NCI-H510A treated with DMSO at 0.1 percent for 48 hours (cell line): Measurements from ENCODE around the gene B3GALT2.

ENCODE experiments used
- DNase-seq: peaks from one replicate; lab custom pipeline; 2025; lab: John Stamatoyannopoulos, UW

Gene B3GALT2

GRCh38 chr1:193181985-193182384 is 4.4 kb downstream of the B3GALT2 start:
- no peak for DNase-seq

DNA sequence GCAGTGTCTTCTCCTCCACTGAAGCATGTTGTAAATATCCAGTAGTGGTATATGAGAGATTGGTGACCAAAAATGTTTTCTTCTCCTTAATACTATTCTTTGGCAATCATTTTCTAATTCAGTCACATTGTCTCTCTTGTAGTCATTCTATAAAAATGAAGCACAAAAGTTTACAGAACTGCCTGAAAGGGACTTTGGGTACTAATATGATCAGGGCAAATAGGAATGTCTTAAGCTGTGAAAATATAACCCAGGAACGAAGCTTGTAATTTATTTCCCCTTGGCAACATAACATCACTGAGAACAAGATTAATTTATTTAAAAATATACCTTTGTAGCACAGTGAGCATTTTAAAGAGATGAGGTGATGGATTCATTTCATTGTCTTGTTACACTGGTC is 4.9 kb downstream of the B3GALT2 start:
- DNase-seq = no peak

DNA sequence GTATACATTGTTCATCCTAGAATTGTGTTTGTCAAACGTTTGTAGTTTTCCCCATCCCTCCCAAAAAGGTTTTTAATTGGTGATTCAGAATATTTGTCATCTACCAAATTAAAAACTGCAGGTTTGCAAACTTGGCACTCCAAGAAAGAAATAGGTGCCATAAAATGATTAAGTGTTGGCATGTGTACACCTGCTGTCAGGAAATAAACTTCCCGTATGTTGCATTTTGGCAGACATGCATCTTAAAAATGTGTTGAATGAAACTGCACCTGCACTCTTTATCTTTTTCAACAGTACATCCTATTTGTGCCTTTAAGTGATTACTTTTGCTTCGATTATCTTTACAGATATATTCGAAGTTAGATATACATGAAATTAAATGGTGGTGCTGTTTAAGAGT is 7.3 kb downstream of the B3GALT2 start:
- DNase-seq = no peak

GRCh38 chr1:193176788-193177187 is 9.6 kb downstream of the B3GALT2 start:
- no peak for DNase-seq

GRCh38 chr1:193176113-193176512 is 10.3 kb downstream of the B3GALT2 start:
- DNase-seq = no peak

DNA sequence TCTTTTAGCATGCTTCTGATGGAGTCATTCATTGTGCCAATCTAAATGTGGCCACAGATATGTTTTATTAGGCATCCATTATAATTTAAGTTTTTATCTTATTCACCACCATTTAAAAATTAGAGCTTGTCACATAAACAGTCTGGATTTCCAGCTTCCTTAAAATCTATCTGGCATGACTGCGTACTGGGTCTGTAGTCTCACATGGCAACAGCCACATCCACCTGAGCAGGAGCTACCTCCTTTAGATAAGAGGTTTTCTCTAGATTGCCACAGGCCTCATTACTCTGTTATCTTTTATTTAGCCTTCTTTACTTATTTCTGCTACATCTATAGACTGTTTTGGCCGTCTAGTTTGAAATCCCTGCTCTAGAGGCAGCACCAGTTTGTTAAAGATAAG is 29.1 kb downstream of the B3GALT2 start:
- DNase-seq = no peak

- DNase-seq = no peak
These were observed 29.6 kb downstream of the B3GALT2 start for GRCh38 chr1:193156822-193157142.

DNA sequence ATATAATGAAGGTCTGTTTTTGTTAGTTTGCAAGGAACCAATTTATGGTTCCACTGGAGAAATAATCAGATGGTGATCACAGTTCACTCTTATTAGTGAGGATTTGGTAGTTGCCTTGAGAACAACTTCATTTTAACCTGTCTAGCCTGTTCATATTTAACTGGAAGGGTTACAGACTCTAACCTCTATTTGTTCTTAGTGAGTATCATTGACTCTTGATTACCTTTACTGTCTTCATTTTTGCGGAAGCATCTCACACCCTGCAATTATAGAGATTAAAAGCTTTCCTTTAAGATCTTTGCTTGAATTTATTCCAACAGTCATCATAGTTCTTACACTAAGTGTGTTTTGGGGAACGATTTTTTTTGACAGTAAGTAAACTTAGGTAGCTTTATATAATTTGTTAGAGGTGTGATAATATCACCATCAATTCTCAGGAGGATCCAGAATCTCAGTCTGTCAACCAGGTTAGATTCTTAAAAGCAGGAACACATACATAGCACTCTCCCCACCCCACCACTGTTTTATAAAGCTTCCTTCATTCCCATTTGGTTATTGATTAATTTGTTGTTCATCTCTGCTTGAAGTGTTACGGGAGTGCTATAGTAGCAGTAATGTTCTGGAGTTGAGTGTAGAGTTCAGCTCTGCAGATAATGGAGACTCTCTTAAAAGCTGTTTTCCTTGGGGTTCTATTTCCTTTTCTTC is 30.1 kb downstream of the B3GALT2 start:
- no peak for DNase-seq

DNA sequence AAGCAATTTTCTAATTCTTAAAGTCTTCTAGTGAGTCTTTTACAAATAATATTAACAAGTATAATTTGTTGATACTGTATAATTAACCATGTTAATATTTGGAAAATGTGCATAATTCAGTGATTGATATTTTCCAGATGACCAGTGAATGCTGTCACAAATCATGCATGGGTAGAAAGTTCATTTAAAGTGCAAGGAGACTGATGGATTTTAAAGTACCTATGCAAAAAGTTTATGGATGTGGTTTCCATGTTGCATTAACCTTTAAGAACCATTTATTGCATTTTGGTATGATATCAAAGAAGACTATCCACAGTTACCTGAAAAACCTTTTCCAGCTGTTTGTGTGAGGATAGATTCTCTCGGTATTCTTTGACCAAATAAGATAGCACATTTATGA is 41.4 kb downstream of the B3GALT2 start:
- DNase-seq = no peak

DNA sequence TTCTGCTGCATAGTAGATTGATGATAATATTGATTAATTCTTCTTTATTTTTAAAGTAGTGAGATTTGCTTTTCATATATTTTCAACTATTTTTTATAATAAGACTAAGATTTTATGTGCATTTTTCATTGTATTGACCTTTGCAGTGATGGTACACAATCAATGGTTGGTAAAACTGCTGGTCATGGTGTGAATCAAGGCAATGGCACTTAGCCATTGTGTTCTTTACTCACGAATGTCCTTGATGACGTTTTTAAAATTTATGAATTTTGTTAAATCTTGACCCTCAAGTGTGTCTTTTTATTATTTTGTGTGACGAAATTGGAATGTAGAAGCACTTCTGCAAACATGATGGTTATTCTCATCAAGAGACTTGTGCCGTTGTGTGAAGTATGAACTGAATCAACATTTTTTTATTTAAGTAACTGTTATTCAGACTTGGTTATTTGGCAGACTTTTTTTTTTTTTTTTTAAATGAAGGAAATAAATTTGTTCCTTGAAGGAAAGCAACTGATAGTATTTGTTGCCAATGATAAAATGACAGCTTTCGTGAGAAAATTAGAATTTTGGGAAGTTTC is 42.0 kb downstream of the B3GALT2 start:
- no peak for DNase-seq

GRCh38 chr1:193143285-193143684 is 43.1 kb downstream of the B3GALT2 start:
- DNase-seq = no peak

GRCh38 chr1:193142409-193142808 is 44.0 kb downstream of the B3GALT2 start:
- DNase-seq = no peak

GRCh38 chr1:193141804-193142203 is 44.6 kb downstream of the B3GALT2 start:
- no peak for DNase-seq

- no peak for DNase-seq
These were observed 46.2 kb downstream of the B3GALT2 start for GRCh38 chr1:193140254-193140653.

GRCh38 chr1:193131266-193131860 is 55.0 kb downstream of the B3GALT2 start:
- DNase-seq = no peak
